Stimulated activated naive B cell treated with anti-CD40 and anti-IgM and Interleukin-4, amounts not matched to agents 10 μg/mL and 1 μg/mL and 100 μg/mL, for 72 hours (primary cell): Measurements from ENCODE around the gene PLCH2.
"Not testable (repeated sequence)": the region's sequence is repeated elsewhere in the genome, so short reads cannot be mapped to it uniquely, and the experiment has no call there.

ENCODE experiments used
- ATAC-seq, 2 donors: fragments of 150-1000 bp; cut with Tn5 transposase; replicated peaks; 2 replicates each; pipeline ENCODE4 v1.10.0; 2021; ENCODE audit warnings: moderate library complexity in 1 of 2
- DNase-seq: peaks from one replicate; pipeline ENCODE4 v3.0.0; 2021
- H3K27ac Mint-ChIP-seq: one replicate; pipeline ENCODE4 v1.8.0; 2022; ENCODE audit warnings: mild to moderate bottlenecking, mixed read lengths
- H3K27me3 Mint-ChIP-seq, 2 donors: one replicate each; pipeline ENCODE4 v1.8.0; 2022; ENCODE audit warnings: mixed read lengths in 2 of 2
- H3K36me3 Mint-ChIP-seq, 2 donors: one replicate each; pipeline ENCODE4 v1.8.0; 2022; ENCODE audit warnings: mixed read lengths in 2 of 2, mild to moderate bottlenecking in 1 of 2
- H3K4me1 Mint-ChIP-seq, 2 donors: one replicate each; pipeline ENCODE4 v1.8.0; 2022; ENCODE audit warnings: mixed read lengths in 2 of 2, mild to moderate bottlenecking in 1 of 2
- H3K4me3 Mint-ChIP-seq, 2 donors: one replicate each; pipeline ENCODE4 v1.8.0; 2022; ENCODE audit warnings: mild to moderate bottlenecking in 2 of 2, mixed read lengths in 2 of 2, moderate library complexity in 1 of 2
- H3K9me3 Mint-ChIP-seq, 2 donors: one replicate each; pipeline ENCODE4 v1.8.0; 2022; ENCODE audit warnings: mixed read lengths in 2 of 2, mild to moderate bottlenecking in 1 of 2

The PLCH2 gene

GRCh38 chr1:2551544-2551943, 75.5 kb downstream of the PLCH2 start:
- not testable (repeated sequence) for H3K9me3 Mint-ChIP-seq, ATAC-seq, H3K4me3 Mint-ChIP-seq, DNase-seq, H3K27me3 Mint-ChIP-seq
- peak overlapping the region; percentile 83 for H3K27ac Mint-ChIP-seq
- peaks cover 41 to 81% of the 10 kb centered on the region in 2 donors for H3K4me1 Mint-ChIP-seq
- peaks cover 22 to 37% of the 10 kb centered on the region in 2 donors for H3K36me3 Mint-ChIP-seq

DNA sequence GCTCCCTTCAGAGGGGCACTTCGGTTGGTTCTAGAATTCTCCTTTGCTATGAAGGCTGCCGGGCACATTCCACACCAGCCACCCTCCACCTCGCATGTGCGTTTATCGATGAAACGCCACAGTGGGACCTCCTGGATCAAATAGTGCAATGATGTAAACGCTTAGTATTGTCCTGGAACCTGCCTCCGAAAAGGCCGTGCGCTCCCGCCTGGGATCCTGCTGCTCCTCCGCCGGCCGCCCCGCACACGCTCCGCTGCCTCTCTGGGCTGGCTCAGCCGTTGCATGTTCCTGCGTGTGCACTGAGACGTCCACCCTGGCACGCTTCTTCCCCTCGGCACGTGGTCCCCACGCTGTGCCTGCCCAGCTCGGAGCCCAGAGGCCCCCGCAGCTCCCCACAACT, 76.1 kb downstream of the PLCH2 start:
- no peaks in the 10 kb centered on the region for H3K9me3 Mint-ChIP-seq
- peaks cover 40 to 81% of the 10 kb centered on the region in 2 donors for H3K4me1 Mint-ChIP-seq
- H3K27me3 Mint-ChIP-seq = no peaks in the 10 kb centered on the region
- H3K4me3 Mint-ChIP-seq = no peak overlapping the region
- H3K27ac Mint-ChIP-seq = no peak overlapping the region
- H3K36me3 Mint-ChIP-seq = peaks cover 29 to 40% of the 10 kb centered on the region in 2 donors
- no peak for ATAC-seq
- no peak for DNase-seq

DNA sequence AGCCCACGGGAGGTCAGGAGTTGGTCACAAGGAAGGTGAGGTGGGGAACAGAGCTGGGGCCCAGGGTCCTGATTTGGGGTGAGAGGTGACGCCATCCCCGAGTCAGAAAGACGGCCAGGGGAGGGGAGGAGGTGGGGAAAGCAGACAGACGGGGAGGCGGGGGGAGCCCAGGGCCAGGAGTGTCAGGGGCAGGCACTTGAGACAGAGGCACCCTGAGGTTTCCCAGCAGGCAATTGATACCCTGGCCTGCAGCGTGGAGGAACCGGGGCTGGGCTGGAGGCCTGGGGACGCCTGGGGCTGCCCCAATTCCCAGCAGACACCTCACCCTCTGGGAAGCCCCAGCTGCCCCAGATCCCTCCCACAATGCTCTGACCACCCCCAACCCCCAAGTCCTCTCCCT, 77.0 kb downstream of the PLCH2 start:
- H3K9me3 Mint-ChIP-seq, H3K4me3 Mint-ChIP-seq, H3K27me3 Mint-ChIP-seq, DNase-seq, ATAC-seq, H3K27ac Mint-ChIP-seq: not testable (repeated sequence)
- H3K36me3 Mint-ChIP-seq = peaks cover 38 to 48% of the 10 kb centered on the region in 2 donors
- peaks cover 41 to 82% of the 10 kb centered on the region in 2 donors for H3K4me1 Mint-ChIP-seq

GRCh38 chr1:2553871-2554620, 78.0 kb downstream of the PLCH2 start:
- no peak for ATAC-seq
- Mint-ChIP-seq H3K27me3 (no peaks in the 10 kb centered on the region), H3K4me3 (peak overlapping the region; percentile 99 to 100), H3K36me3 (peaks cover 46 to 57% of the 10 kb centered on the region in 2 donors), H3K9me3 (no peaks in the 10 kb centered on the region), H3K4me1 (peaks cover 49 to 82% of the 10 kb centered on the region in 2 donors), H3K27ac (peak overlapping the region; percentile 98)
- DNase-seq = no peak

DNA sequence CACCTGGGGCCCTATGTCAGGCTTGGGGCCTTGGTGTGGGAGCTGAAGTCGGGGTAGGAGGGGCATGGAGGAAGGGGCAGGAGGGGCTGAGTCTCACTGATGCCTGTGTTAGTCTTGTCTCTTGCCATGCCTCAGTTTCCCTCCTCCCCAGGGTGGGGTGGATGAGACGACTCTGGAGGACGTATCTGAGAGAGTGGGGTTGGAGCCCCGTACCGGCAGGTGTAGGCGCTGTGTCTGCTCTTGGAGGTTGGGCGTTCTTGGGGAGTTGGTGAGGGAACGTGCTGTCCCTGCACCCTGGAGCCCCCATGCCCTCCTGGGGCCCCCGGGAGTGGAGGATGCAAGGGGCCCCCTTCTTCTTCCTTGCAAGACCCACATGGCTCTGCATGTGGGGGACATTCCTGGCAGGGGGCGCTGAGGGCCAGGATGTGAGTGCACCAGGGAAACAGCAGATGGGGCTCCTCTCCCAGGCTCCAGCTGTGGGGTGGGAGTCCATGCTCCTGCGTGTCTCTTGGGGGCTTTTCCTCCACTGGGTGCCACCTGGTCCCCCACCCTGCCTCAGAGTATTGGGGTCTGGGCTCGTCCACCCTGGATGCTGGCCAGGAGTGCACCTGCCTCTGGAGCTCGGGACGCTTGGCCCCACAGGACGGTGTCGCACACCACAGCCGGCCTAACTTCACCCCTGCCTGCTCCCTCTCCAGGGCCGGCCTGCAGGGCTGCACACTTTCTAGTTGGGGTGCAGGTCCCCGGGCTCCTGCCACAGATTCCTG, 78.7 kb downstream of the PLCH2 start:
- ATAC-seq (peak; percentile 20 to 26), DNase-seq (peak; percentile 61)
- H3K27me3 Mint-ChIP-seq = no peaks in the 10 kb centered on the region
- peaks cover 51 to 58% of the 10 kb centered on the region in 2 donors for H3K36me3 Mint-ChIP-seq
- peak overlapping the region; percentile 98 for H3K27ac Mint-ChIP-seq
- H3K4me1 Mint-ChIP-seq = peaks cover 50 to 82% of the 10 kb centered on the region in 2 donors
- H3K9me3 Mint-ChIP-seq = no peaks in the 10 kb centered on the region
- H3K4me3 Mint-ChIP-seq = peak overlapping the region; percentile 99 to 100
